Measurements from ENCODE around the gene GPR176.

The GPR176 gene

GRCh38 chr15:39919748-39920509 is at the start of gene GPR176:
TSS of gene GPR176 (minus strand) at chr15:39920266. CDS start at chr15:39920026, 240 bp downstream.
- no peak for DNase-seq (ENCODE audit: low read depth in 2 of 2, low spot score in 1 of 2)

GRCh38 chr15:39969002-39969394 is 48.9 kb upstream of the GPR176 start:
- DNase-seq (ENCODE audit: low read depth in 2 of 2, low spot score in 1 of 2) = no peak

GRCh38 chr15:39968273-39969001 is 48.4 kb upstream of the GPR176 start:
- no peak for DNase-seq (ENCODE audit: low read depth in 2 of 2, low spot score in 1 of 2)

GRCh38 chr15:39966521-39966920 is 46.5 kb upstream of the GPR176 start:
- no peak for DNase-seq (ENCODE audit: low read depth in 2 of 2, low spot score in 1 of 2)

GRCh38 chr15:39963786-39964185 is 43.7 kb upstream of the GPR176 start:
- DNase-seq (ENCODE audit: low read depth in 2 of 2, low spot score in 1 of 2) = no peak

GRCh38 chr15:39961051-39961450 is 41.0 kb upstream of the GPR176 start:
- DNase-seq (ENCODE audit: low read depth in 2 of 2, low spot score in 1 of 2) = no peak

- DNase-seq (ENCODE audit: low read depth in 2 of 2, low spot score in 1 of 2) = no peak
Observed at GRCh38 chr15:39960411-39960810, 40.3 kb upstream of the GPR176 start.

GRCh38 chr15:39959411-39959810 is 39.3 kb upstream of the GPR176 start:
- DNase-seq (ENCODE audit: low read depth in 2 of 2, low spot score in 1 of 2) = no peak

- DNase-seq (ENCODE audit: low read depth in 2 of 2, low spot score in 1 of 2) = no peak
Observed at GRCh38 chr15:39957481-39957880, 37.4 kb upstream of the GPR176 start.

- no peak for DNase-seq (ENCODE audit: low read depth in 2 of 2, low spot score in 1 of 2)
Observed at GRCh38 chr15:39953521-39953920, 33.5 kb upstream of the GPR176 start.

- no peak for DNase-seq (ENCODE audit: low read depth in 2 of 2, low spot score in 1 of 2)
Observed at GRCh38 chr15:39951561-39951960, 31.5 kb upstream of the GPR176 start.

- DNase-seq (ENCODE audit: low read depth in 2 of 2, low spot score in 1 of 2) = no peak
Observed at GRCh38 chr15:39948817-39949216, 28.8 kb upstream of the GPR176 start.

GRCh38 chr15:39947401-39948197 is 27.5 kb upstream of the GPR176 start:
- DNase-seq (ENCODE audit: low read depth in 2 of 2, low spot score in 1 of 2) = no peak

- no peak for DNase-seq (ENCODE audit: low read depth in 2 of 2, low spot score in 1 of 2)
Observed at GRCh38 chr15:39946862-39947261, 26.8 kb upstream of the GPR176 start.

- DNase-seq (ENCODE audit: low read depth in 2 of 2, low spot score in 1 of 2) = no peak
Observed at GRCh38 chr15:39944726-39945125, 24.7 kb upstream of the GPR176 start.

- no peak for DNase-seq (ENCODE audit: low read depth in 2 of 2, low spot score in 1 of 2)
Observed at GRCh38 chr15:39942753-39943150, 22.7 kb upstream of the GPR176 start.

GRCh38 chr15:39942101-39942752 is 22.2 kb upstream of the GPR176 start:
- DNase-seq (ENCODE audit: low read depth in 2 of 2, low spot score in 1 of 2) = no peak

GRCh38 chr15:39939487-39940452 is 19.7 kb upstream of the GPR176 start:
- DNase-seq (ENCODE audit: low read depth in 2 of 2, low spot score in 1 of 2) = no peak

GRCh38 chr15:39937696-39938095 is 17.6 kb upstream of the GPR176 start:
- no peak for DNase-seq (ENCODE audit: low read depth in 2 of 2, low spot score in 1 of 2)

- no peak for DNase-seq (ENCODE audit: low read depth in 2 of 2, low spot score in 1 of 2)
Observed at GRCh38 chr15:39936681-39937080, 16.6 kb upstream of the GPR176 start.
